Colonic mucosa (tissue), 4 donors: ENCODE measurements around the gene TMEM200A. TPM values are rescaled to one million over a fixed set of nuclear protein-coding genes. Genes with fewer than 3 reads are reported as not detected.

ENCODE experiments used
- DNase-seq: peaks from one replicate; pipeline ENCODE4 v3.0.0-alpha.2; 2020
- H3K27ac ChIP-seq: fragments of 200-600 bp; one replicate; pipeline ENCODE4 v1.8.0; 2021
- H3K27me3 ChIP-seq: fragments of 200-600 bp; one replicate; pipeline ENCODE4 v1.8.0; 2021
- H3K36me3 ChIP-seq: fragments of 200-600 bp; one replicate; pipeline ENCODE4 v1.8.0; 2021
- H3K4me1 ChIP-seq: fragments of 200-600 bp; one replicate; pipeline ENCODE4 v1.8.0; 2021; ENCODE audit warnings: mild to moderate bottlenecking
- H3K4me3 ChIP-seq: fragments of 200-600 bp; one replicate; pipeline ENCODE4 v1.8.0; 2021
- H3K9ac ChIP-seq, 2 donors: one replicate each; pipeline ENCODE4 v1.7.0; 2013; ENCODE audit warnings: control low read depth in 2 of 2, low read depth in 2 of 2, low read length in 2 of 2
- H3K9me3 ChIP-seq: fragments of 200-600 bp; one replicate; pipeline ENCODE4 v1.8.0; 2021
- intact Hi-C: fragments of 100-400 bp; cut with DNase I; formaldehyde crosslinking; loops from one replicate; pipeline ENCODE4 v1.14.1; 2022
- total RNA-seq, 2 donors: library from RNA; stranded (reverse); fragmentation: NEBNext Ultra II Directional in 1 of 2; extraction: Animal tissue kit (Norgen Biotek cat#: 25700) in 1 of 2; gene quantifications; one replicate each; pipeline ENCODE4 v1.2.1, GENCODE V29; 2021
- TF ChIP-seq, protein P1 (sequence below): fragments of 200-600 bp; IDR thresholded peaks from one replicate; pipeline ENCODE4 v1.8.0; 2022; ENCODE audit warnings: antibody characterized with exemption, mild to moderate bottlenecking
- donor health status: healthy.
- donor health status: DM: no; HTN: no; CAD: no.
- donor health status: DM: no; HTN: no; CAD: no.

The TMEM200A gene
- total RNA-seq, 2 donors from 2014 or later: 20.4 to 51.4 TPM

DNA sequence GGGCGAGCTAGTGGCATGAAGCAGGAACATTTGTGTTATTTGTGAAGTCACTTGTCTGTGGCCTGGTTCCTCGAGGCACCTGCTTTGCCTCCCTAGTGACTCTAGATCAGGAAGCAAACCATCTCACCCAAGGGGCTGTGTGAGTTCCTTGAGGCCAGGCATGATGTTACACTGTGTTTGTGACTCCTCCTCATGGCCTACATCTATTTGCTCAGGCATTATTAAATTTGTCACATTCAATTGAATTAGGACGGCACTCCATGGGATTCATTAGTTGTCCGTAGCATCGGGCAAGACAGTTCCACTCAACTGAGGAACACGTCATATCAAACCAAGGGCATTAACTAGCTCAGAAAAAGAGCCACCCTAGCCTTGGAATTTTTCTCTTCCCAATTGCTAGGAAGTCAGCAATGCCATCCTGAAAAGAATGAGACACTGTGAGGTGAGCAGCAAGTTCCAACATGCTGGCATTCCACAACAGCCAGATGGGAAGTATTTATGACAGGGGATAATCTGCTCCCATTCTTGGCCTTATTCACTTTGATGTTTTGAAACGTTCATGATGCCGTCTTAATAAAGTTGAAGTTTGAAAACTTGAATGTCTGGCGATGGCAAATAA is 17.2 kb downstream of the TMEM200A start:
- H3K9ac ChIP-seq: no peak overlapping the region

DNA sequence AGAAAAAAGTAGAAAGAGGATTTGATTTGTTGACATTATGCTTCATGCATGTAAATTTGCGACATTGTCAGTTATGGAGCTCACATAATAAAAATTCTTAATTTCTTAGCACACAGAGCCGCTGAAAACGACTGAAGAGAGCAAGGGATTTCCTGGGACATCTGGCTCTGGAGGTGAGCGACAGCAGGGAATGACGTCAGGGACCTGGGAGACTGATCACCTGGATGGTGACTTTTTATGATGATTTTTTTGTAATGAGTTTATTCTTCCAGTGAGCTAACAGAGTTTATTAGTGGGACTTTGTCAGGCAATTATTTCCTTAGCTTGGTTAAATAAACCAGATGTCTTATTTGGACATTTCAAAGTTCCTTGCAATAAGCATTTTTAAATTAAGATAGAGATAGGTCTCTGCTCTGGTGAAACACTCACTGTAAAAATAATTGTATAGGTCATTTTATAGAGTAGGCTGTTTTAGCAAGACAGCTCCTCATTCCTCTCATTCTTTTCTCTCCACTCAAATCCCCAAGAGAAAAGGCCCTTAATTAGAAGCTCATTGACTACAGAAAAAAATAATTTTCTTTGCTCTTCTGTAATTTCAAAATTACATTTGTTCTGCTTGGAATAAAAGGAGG is 19.4 kb downstream of the TMEM200A start:
- Histone ChIP-seq H3K4me1 (no peaks in the 10 kb centered on the region), H3K4me3 (no peak overlapping the region), H3K36me3 (no peaks in the 10 kb centered on the region), H3K9me3 (no peaks in the 10 kb centered on the region), H3K9ac (no peak overlapping the region), H3K27ac (no peak overlapping the region), H3K27me3 (no peaks in the 10 kb centered on the region)
- intact Hi-C loops: no loop called here
- TF ChIP-seq, protein P1, sequence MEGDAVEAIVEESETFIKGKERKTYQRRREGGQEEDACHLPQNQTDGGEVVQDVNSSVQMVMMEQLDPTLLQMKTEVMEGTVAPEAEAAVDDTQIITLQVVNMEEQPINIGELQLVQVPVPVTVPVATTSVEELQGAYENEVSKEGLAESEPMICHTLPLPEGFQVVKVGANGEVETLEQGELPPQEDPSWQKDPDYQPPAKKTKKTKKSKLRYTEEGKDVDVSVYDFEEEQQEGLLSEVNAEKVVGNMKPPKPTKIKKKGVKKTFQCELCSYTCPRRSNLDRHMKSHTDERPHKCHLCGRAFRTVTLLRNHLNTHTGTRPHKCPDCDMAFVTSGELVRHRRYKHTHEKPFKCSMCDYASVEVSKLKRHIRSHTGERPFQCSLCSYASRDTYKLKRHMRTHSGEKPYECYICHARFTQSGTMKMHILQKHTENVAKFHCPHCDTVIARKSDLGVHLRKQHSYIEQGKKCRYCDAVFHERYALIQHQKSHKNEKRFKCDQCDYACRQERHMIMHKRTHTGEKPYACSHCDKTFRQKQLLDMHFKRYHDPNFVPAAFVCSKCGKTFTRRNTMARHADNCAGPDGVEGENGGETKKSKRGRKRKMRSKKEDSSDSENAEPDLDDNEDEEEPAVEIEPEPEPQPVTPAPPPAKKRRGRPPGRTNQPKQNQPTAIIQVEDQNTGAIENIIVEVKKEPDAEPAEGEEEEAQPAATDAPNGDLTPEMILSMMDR: no peak
- no peak for DNase-seq

More for the DNA sequence above, 17.2 kb downstream of the TMEM200A start:
- intact Hi-C loops: no loop called here
- Histone ChIP-seq H3K4me3 (no peak overlapping the region), H3K27ac (no peak overlapping the region), H3K27me3 (no peaks in the 10 kb centered on the region), H3K36me3 (no peaks in the 10 kb centered on the region), H3K4me1 (no peaks in the 10 kb centered on the region), H3K9me3 (no peaks in the 10 kb centered on the region)
- no peak for DNase-seq
- TF ChIP-seq, protein P1: no peak

DNA sequence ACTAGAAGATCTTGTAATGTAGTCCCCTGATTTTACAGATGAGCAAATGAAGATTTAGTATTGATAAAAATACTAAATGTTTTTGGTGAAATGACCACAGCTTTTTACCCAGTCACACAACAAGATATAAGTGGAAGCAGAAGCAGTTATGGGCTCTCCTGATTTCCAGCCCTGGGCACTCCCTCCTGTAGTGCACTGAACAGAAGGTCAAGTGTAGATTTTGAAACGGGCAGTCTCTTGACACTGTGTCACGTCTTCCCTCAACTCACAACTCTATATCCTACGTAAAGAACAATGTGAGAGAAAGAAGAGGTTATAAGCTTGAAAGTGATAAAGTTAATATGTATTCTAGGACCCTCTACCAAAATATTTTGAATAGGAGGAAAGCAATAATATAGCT is 23.3 kb downstream of the TMEM200A start:
- Histone ChIP-seq H3K4me3 (no peak overlapping the region), H3K4me1 (no peaks in the 10 kb centered on the region), H3K27me3 (no peaks in the 10 kb centered on the region), H3K9ac (no peak overlapping the region), H3K36me3 (no peaks in the 10 kb centered on the region), H3K27ac (no peak overlapping the region), H3K9me3 (no peaks in the 10 kb centered on the region)
- no peak for DNase-seq
- TF ChIP-seq, protein P1: no peak
- intact Hi-C loops: no loop called here

DNA sequence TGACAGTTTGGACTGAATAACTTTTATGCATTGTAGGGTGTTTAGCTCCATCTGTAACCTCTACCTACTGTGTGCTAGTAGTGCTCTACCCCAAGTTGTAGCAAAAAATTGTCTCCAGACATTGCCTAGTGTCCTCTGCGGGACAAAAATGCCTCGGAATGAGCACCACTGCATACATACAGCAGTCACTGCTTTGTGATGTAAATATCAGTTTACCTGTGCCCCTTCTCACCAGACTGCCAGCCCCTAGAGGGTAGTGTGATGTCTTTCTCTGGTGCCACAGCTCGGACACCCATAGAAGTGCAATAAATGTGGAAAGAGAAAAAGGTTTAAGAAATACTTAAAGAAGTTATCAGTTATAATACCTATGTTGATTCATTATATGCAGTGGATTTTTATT is 25.1 kb downstream of the TMEM200A start:
- TF ChIP-seq, protein P1: no peak
- Histone ChIP-seq H3K4me1 (no peaks in the 10 kb centered on the region), H3K9ac (no peak overlapping the region), H3K27ac (no peak overlapping the region), H3K27me3 (no peaks in the 10 kb centered on the region), H3K36me3 (no peaks in the 10 kb centered on the region), H3K9me3 (no peaks in the 10 kb centered on the region), H3K4me3 (no peak overlapping the region)
- intact Hi-C loops: no loop called here
- DNase-seq: no peak

DNA sequence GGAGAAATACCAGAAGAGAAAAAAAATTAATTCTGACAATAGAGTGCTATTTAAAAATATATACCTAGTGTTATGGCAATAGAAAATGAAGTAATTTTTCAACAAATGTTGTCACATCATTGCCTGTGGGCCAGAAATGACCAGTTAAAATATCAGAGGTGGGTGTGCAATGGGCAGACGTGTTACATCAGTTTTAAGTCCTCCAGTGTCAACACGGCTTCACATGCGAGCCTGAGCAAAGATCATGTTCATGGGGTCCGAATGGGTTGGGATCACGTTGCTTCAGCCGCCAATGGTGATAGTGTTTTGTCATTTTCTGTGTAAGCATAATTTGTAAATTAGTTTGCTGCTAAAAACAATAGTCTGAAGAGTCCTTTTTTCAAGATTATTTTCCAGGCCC is 27.5 kb downstream of the TMEM200A start:
- H3K4me1 ChIP-seq: no peaks in the 10 kb centered on the region
- intact Hi-C loops: no loop called here

More for the DNA sequence above, 27.5 kb downstream of the TMEM200A start:
- Histone ChIP-seq H3K9me3 (no peaks in the 10 kb centered on the region), H3K27ac (no peak overlapping the region), H3K36me3 (no peaks in the 10 kb centered on the region), H3K9ac (no peak overlapping the region), H3K4me3 (no peak overlapping the region), H3K27me3 (no peaks in the 10 kb centered on the region)
- no peak for DNase-seq
- TF ChIP-seq, protein P1: no peak
